Raji (cell line): Measurements from ENCODE around the gene ARFGAP3.

Experiments
- POLR2A ChIP-seq: IDR thresholded peaks from 2 replicates; pipeline ENCODE4 v1.6.1; 2011; ENCODE audit warnings: low read depth, low read length, control low read depth; ENCODE audit not compliant: insufficient read depth

ARFGAP3 gene, protein sequence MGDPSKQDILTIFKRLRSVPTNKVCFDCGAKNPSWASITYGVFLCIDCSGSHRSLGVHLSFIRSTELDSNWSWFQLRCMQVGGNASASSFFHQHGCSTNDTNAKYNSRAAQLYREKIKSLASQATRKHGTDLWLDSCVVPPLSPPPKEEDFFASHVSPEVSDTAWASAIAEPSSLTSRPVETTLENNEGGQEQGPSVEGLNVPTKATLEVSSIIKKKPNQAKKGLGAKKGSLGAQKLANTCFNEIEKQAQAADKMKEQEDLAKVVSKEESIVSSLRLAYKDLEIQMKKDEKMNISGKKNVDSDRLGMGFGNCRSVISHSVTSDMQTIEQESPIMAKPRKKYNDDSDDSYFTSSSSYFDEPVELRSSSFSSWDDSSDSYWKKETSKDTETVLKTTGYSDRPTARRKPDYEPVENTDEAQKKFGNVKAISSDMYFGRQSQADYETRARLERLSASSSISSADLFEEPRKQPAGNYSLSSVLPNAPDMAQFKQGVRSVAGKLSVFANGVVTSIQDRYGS

DNA sequence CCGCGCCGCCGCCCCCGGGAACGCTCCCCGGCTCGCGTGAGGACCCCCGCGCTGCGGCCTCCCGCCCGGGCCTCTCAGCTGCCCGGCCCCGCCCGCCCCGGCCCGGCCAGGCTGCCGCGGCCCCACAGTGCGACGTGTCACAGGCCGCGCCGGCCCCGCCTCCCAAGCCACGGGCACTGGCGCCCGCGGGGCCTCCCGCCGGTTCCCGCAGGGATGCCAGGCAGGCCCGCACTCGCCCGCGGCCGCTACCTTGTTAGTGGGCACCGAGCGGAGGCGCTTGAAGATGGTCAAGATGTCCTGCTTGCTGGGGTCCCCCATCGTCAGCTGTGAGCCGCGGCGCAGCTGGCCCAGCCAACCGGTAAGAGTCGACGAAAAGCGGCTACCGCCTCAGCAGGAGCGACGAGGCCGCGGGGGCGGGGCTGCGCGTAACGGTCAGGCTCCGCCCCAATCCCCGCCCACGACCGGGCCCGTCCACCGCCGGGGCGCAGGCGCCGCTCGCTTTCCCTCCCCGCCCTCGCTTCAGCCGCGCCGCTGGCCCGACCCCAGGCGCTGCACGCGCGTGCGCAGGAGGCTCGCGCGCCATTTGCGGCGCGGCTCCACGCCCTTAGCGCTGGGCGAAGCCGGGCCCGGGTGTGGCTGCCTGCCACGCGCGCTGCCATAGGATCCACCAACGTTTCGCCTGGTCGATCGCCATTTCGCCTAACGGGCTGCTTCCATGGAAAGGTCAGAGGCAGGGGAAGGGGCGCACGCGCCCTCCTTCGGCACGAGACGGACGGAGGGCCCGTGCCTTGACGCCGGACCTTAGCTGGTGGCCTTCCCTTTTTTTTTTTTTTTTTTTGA lies at the start of gene ARFGAP3:
Gene ARFGAP3 (minus strand): TSS at position 409 of the 840 bp plus-strand sequence. CDS start 91 bp downstream, at position 318.
- peak; percentile 83 for TF ChIP-seq POLR2A

DNA sequence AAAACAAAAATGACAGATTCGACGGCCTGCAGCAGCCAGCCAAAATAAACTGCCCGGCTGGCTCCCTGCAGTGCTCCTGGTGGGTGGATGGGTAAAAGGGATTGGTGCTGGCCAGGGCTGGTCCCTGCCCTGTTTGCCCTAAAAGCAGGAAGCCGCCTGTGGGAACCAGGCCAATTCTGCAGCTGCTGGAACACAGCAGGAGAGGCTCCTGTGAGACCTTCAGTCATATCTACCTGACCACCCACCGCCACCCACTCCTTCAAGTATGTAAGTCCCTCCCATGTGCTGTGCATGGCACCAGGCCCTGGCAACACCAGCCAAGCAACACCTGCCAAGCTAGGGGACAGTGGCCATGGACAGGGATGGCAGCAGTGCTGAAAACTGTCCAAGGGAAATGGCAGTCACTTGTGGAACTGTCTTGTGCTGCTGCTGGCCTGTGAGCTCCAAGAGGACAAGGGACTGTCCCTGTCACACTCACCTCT lies 48.7 kb upstream of the ARFGAP3 start:
- no peak for TF ChIP-seq POLR2A

DNA sequence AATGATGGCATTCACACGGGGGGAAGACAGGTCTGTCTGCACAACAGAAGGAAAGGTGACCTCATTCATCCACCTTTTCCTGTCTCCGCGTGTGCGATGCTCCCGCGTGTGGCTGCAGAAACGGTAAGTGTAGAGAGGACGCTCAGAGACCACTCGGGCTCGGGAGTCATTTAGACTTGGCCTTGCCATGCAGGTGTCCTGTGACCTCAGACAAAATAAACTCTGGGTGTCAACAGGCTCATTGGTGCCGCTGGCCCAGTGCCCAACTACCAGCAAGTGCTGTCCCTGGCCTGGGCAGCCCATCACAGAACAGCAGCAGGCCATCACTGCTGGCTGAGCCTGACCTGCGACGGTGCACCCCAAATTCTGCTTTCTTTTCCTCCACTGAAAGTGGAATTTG lies 48.1 kb upstream of the ARFGAP3 start:
- no peak for TF ChIP-seq POLR2A

DNA sequence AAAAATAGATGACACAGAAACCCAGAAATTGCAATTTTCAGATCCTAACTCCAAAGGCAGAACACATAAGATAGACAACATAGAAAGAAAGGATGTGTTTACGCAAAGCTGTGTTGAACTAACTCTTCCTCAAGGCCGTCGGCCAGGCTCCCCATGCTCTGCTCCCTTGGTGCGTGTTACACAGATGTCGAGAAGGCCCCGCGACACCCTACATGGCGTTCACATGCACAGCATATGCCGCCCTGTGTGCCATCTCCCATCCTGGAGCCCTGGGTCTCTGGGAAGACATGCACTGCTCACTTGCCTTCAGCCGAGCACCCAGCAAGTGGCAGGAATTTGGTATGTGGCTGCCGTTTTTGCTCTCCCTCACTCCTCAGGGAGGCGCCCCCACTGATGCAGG lies 47.0 kb upstream of the ARFGAP3 start:
- TF ChIP-seq POLR2A = no peak

DNA sequence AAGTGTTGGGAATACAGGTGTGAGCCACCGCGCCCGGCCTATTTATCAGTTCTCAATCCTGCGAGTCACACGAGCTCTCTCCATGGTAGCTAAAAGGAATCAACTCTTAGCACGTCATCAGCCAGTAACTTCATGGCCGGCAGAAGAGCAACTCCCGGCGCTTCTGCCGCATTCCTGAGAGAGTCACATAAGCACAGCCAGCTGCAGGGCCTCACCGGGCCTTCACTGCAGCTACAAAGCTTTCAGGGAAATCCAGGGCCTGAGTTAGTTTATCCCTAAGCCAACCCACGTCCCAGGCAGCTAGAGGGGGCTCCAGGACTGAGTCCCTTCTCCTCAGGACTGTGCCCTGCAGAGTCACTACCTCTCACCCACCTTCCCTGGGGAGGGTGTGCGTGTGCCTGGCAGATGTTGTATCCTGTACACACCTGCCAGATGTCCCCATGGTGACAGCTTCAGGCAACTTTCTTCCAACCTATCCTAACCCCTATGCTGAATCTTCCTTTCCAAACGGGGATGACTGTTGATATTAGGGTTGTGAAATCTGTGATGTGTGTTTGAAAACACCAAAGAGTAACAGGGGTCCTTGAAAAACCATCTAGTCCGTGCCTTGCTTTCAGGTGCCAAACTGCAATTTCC lies 45.9 kb upstream of the ARFGAP3 start:
- TF ChIP-seq POLR2A = no peak

DNA sequence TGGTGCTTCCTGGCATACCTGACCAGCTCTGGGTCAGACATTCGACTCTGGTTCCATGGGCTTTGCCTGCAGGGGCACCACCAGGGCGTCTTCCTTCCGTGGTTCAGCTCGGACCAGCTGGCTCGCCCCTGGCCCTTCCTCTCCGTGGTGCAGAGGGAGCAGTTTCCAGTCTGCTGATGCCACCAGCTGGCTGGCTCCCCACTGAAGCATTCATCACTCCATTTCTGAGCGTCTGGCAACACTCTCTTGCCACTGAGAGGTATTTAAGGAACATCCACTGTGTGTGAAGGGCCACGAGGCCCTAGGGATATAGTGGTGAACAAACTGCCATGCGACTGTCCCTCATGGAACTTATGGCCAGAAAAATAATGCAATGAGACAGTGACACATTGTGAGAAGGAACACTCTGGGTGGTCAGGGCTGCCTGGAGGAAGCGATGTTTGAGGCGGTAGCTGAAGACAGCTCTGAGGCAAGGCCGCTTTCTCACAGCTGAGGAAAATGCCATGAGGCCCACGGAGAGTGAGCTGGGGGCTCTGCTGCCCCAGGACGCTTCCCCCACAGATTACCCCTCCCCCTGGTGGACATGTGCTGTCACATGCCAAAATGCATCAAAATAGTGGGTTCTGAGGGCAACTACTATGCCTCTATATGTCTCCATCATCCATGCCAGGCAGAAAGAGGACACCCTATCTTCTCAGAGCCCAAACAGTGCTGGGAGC lies 44.9 kb upstream of the ARFGAP3 start:
- TF ChIP-seq POLR2A = no peak

DNA sequence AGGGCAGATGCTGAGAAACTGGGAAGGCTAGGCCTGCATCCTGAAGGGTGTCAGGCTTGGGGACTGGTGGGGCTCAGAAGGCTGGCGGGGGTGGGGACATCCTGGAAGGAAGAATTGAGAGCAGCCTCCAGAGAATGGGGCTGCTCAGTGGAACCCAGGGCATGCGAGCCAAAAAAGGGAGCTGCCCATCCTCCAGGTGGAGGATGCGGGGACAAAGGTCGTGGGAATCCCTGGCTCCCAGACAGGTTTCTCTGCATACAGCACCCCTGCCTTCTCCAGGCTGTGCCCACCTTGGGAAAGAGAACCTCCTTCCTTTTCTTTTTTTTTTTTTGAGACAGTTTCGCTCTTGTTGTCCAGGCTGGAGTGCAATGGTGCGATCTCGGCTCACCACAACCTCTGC lies 40.9 kb upstream of the ARFGAP3 start:
- no peak for TF ChIP-seq POLR2A

DNA sequence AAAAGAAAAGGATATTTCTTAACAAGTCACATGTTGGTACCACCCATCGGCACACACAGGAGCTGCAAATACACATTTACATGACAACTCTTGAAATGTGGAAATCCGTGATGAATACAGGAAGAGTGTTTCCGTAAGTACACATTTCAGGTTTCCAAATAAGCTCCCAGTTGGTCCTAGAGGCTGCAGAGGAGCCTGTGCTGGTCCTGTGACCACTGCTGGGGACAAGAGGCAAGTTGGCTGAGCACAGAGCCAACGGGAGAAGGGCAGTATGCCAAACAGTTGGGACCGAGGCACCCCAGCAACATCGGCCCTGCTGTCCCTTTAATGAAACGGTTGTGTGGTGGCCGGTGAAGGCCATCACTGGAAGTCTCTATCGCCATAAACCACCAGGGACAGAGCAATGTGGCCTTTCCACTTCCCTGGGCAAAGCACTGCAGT lies 38.5 kb upstream of the ARFGAP3 start:
- no peak for TF ChIP-seq POLR2A

DNA sequence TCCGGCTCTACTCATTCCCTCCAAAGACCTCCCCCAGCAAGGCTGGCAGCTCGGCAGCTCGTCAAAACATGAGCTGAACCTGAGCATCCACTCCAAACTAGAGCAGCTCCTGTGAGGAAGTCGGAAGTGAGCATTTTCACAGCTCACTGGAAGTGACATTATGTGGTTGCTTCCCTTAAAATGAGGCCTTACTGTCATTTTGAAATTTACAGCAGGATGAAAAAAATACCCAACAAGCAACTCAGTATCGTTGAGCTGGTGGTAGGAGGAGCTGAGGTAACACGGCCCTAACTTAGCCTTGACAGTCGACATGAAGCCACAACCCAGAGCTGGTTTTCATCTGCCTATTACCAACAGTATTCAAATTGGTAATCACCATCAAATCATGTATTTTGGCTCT lies 38.0 kb upstream of the ARFGAP3 start:
- TF ChIP-seq POLR2A = no peak

DNA sequence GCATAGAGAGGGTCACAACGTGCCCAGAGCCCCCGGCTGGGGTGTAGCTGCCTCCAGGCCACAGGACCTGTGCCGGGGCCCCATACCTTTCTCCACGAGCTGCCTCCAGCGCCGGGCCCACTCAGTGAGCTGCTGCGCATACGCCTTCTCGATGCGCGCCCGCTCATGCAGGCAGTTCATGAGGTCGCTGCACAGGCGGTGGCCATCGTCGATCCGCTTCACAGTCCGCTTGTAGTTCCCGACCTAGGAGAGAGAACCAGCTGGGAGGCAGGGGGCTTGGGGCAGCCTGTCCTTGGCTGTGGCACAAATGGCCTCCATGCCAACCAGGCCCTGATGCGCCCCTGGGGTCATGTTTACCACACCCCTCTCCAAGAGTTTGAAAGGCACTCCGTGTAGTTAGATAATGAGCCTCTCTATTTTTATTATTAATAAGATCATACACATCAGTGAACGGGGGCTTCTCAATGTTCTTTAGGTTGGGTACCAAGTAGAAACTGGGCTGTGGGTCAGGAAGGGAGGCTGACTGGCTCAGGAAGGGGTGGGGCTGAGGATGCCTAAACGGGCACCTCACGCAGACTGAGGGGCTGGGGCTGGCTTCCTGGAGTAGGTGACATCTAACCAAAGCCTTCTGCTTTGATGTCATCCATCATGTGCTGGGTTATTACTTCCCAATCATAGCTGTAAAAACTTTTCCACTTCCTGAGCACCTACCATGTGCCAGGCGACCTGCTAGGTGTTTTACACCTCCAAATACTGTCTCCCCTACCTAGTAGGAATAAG lies 36.5 kb upstream of the ARFGAP3 start:
- TF ChIP-seq POLR2A = no peak

DNA sequence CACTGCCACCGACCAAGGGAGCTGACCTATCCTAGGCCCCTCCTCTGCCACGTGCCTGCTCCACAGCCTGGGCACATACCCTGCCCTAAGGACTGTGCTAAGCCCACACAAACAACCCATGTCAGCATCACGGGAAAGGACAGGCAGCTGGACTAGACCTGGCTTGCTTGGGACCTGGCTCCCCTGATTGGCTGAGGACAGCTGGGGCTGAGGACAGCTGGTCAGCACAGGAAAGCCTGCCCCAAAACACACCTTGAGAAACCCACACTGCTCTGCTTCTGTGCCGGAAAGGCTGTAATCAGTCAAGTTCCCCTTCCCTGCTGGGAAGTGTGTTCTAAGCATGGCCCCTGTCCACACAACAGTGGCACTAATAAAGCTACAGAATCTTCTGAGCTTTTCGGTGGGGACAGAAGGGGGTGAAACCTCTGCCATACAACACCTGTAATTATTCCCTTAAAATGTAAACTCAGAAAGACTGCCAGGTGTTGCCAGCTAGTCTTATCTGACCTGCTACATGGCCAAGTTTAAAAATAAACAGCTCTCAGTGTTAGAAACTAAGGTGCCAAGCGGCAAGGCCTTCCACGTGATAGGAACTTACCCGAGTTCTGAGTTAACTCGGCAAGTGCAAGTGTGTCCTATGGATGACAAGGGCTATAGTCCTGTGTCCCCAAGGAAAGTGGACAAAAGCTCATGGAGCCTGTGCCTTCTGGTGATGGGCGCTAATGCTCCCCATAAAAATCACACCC lies 35.7 kb upstream of the ARFGAP3 start:
- TF ChIP-seq POLR2A = no peak

DNA sequence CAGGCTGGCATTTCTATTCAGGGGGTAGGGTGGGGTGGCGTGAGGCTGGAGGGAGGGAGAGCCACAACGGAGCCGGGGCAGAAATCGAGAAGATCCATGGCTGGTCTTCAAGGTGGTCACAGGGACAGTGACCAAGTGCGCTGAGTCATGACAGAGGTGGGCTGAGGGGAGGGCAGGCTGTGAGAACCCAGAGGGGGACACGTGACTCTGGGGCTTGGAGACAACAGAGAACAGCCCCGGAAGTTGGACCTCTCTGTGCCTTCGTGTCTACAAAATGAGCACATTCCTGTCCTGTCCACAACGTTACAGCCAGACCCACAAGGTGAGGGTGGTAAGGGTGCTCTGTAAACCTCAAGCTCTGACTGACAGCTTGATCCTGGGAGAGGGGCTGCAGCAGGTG lies 35.1 kb upstream of the ARFGAP3 start:
- no peak for TF ChIP-seq POLR2A

DNA sequence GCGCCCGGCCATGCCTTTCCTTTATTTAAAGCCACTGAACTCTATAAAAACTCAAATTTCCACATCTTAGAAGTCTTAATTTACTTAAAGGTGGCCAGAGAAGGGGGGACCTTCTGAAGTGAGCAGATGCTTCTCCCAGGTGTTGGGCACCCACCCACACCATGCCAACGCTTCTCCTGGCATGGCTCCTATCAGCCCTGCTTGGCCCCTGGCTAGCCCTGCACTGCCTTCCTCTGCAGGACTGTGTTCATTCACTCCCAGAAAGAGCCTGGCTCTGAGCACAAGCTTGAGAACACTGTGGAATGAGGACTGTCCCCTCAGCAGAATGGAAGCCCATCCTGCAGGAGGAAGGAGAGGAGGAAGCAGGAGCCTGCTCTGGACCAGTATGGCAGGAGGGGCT lies 34.6 kb upstream of the ARFGAP3 start:
- TF ChIP-seq POLR2A = no peak
